IMR-90 (cell line): Measurements from ENCODE around the gene RPS6KA2. TPM values are rescaled to one million over a fixed set of nuclear protein-coding genes. Genes with fewer than 3 reads are reported as not detected.

Experiments
- ATAC-seq: fragments of 200-7000 bp; cut with Tn5 transposase; 2 replicates; pipeline ENCODE4 v1.9.1; 2020; ENCODE audit warnings: low read depth, mild to moderate bottlenecking, moderate library complexity
- BruUV-seq: library from RNA; stranded (reverse); fragments of 400-500 nt; replicated peaks from 2 replicates; lab custom pipeline; 2021; lab: Mats Ljungman, UMichigan
- CTCF ChIA-PET: fragments of 300-600 bp; formaldehyde crosslinking; extraction: SDS; loops from one replicate; lab custom pipeline; 2021; ENCODE audit warnings: antibody characterized with exemption; lab: Yijun Ruan, JAX
- POLR2A ChIA-PET: fragments of 300-600 bp; sonication (Branson Sonifier 250); formaldehyde crosslinking; loops from one replicate; lab custom pipeline; 2022; ENCODE audit warnings: antibody characterized with exemption; ENCODE audit not compliant: unreplicated experiment; lab: Charles Lee
- DNase-seq: peaks from one replicate; pipeline ENCODE4 v3.0.0; 2013
- H2AFZ ChIP-seq: replicated peaks from 2 replicates; pipeline ENCODE3; 2013; ENCODE audit warnings: low read length, mild to moderate bottlenecking; ENCODE audit not compliant: poor library complexity
- H2AK5ac ChIP-seq: 2 replicates; pipeline ENCODE4 v1.6.1; 2013; ENCODE audit warnings: low read depth, low read length, inconsistent platforms
- H2AK9ac ChIP-seq: replicated peaks from 2 replicates; pipeline ENCODE3; 2013; ENCODE audit warnings: mild to moderate bottlenecking, low read depth, low read length, moderate library complexity; ENCODE audit not compliant: poor library complexity
- H2BK120ac ChIP-seq: 2 replicates; pipeline ENCODE4 v1.6.1; 2013; ENCODE audit warnings: low read depth, low read length, inconsistent platforms
- H2BK15ac ChIP-seq: 3 replicates; pipeline ENCODE4 v1.6.1; 2013; ENCODE audit warnings: low read depth, low read length, inconsistent platforms
- H2BK20ac ChIP-seq: 2 replicates; pipeline ENCODE4 v1.6.1; 2013; ENCODE audit warnings: low read depth, mild to moderate bottlenecking, inconsistent platforms, low read length, moderate library complexity
- H2BK5ac ChIP-seq: 2 replicates; pipeline ENCODE4 v1.6.1; 2013; ENCODE audit warnings: mild to moderate bottlenecking, low read depth, low read length, inconsistent platforms; ENCODE audit not compliant: poor library complexity, severe bottlenecking
- H3K14ac ChIP-seq: replicated peaks from 2 replicates; pipeline ENCODE4 v1.6.1; 2013; ENCODE audit warnings: low read depth, low read length, inconsistent platforms
- H3K18ac ChIP-seq: 2 replicates; pipeline ENCODE4 v1.6.1; 2013; ENCODE audit warnings: low read depth, low read length, control low read depth
- H3K23ac ChIP-seq: 2 replicates; pipeline ENCODE4 v1.6.1; 2013; ENCODE audit warnings: low read depth, low read length, inconsistent platforms
- H3K27ac ChIP-seq: 2 replicates; pipeline ENCODE4 v1.5.1; 2013; ENCODE audit warnings: mild to moderate bottlenecking, control low read depth, low read length; ENCODE audit not compliant: insufficient read depth
- H3K27me3 ChIP-seq: 2 replicates; pipeline ENCODE4 v1.6.1; 2013; ENCODE audit warnings: low read length; ENCODE audit not compliant: control insufficient read depth, insufficient read depth
- H3K36me3 ChIP-seq: 2 replicates; pipeline ENCODE4 v1.6.1; 2013; ENCODE audit warnings: low read length, mixed read lengths; ENCODE audit not compliant: control insufficient read depth, insufficient read depth
- H3K4ac ChIP-seq: 2 replicates; pipeline ENCODE4 v1.6.1; 2013; ENCODE audit warnings: low read depth, low read length, inconsistent platforms
- H3K4me1 ChIP-seq: 2 replicates; pipeline ENCODE4 v1.6.1; 2013; ENCODE audit warnings: low read length, mixed read lengths; ENCODE audit not compliant: control insufficient read depth, insufficient read depth
- H3K4me2 ChIP-seq: 2 replicates; pipeline ENCODE4 v1.6.1; 2013; ENCODE audit warnings: low read depth, mild to moderate bottlenecking, control low read depth, low read length, moderate library complexity
- H3K4me3 ChIP-seq: 2 replicates; pipeline ENCODE4 v1.5.1; 2013; ENCODE audit warnings: low read depth, mild to moderate bottlenecking, control low read depth, low read length, moderate library complexity; ENCODE audit not compliant: insufficient read depth
- H3K56ac ChIP-seq: 2 replicates; pipeline ENCODE4 v1.6.1; 2013; ENCODE audit warnings: low read length, inconsistent platforms; ENCODE audit not compliant: insufficient read depth; ENCODE audit errors: extremely low read depth
- H3K79me1 ChIP-seq, 2 experiments: 2 replicates each; pipeline ENCODE4 v1.6.1; 2013; ENCODE audit warnings: low read length in 2 of 2, inconsistent platforms in 1 of 2, low read depth in 1 of 2
- H3K9ac ChIP-seq: 2 replicates; pipeline ENCODE4 v1.6.1; 2013; ENCODE audit warnings: low read depth, low read length, control low read depth
- H3K9me1 ChIP-seq: 2 replicates; pipeline ENCODE4 v1.6.1; 2013; ENCODE audit warnings: low read length, inconsistent platforms; ENCODE audit not compliant: insufficient read depth
- H3K9me3 ChIP-seq: 2 replicates; pipeline ENCODE4 v1.6.1; 2013; ENCODE audit warnings: low read length; ENCODE audit not compliant: control insufficient read depth, insufficient read depth
- H4K20me1 ChIP-seq: 2 replicates; pipeline ENCODE4 v1.6.1; 2013; ENCODE audit warnings: low read length, inconsistent platforms; ENCODE audit not compliant: insufficient read depth
- H4K5ac ChIP-seq: 2 replicates; pipeline ENCODE4 v1.6.1; 2013; ENCODE audit warnings: mild to moderate bottlenecking, low read depth, low read length, control low read depth
- H4K8ac ChIP-seq, 2 experiments: 2 replicates each; pipeline ENCODE4 v1.6.1; 2013; ENCODE audit warnings: low read depth in 2 of 2, low read length in 2 of 2, control low read depth in 1 of 2, inconsistent platforms in 1 of 2
- H4K91ac ChIP-seq: 2 replicates; pipeline ENCODE4 v1.6.1; 2013; ENCODE audit warnings: low read depth, low read length, inconsistent platforms; ENCODE audit not compliant: insufficient read depth
- BHLHE40 ChIP-seq: fragments of 150-350 bp; IDR thresholded peaks from 2 replicates; pipeline ENCODE4 v1.6.1; 2016; ENCODE audit warnings: mild to moderate bottlenecking, low read depth, low read length
- FOS ChIP-seq: fragments of 150-350 bp; IDR thresholded peaks from 2 replicates; pipeline ENCODE4 v1.6.1; 2016; ENCODE audit warnings: low read depth, low read length
- MAFK ChIP-seq: IDR thresholded peaks from 2 replicates; pipeline ENCODE4 v1.6.1; 2012; ENCODE audit warnings: low read depth, low read length, improper control_type of control experiment
- MXI1 ChIP-seq: IDR thresholded peaks from 2 replicates; pipeline ENCODE4 v1.6.1; 2012; ENCODE audit warnings: low read depth, mild to moderate bottlenecking, low read length, moderate library complexity, borderline replicate concordance
- POLR2A ChIP-seq: IDR thresholded peaks from 2 replicates; pipeline ENCODE4 v1.6.1; 2012; ENCODE audit warnings: mild to moderate bottlenecking, low read depth, low read length
- RAD21 ChIP-seq: IDR thresholded peaks from 2 replicates; pipeline ENCODE4 v1.6.1; 2012; ENCODE audit warnings: low read length, improper control_type of control experiment
- RCOR1 ChIP-seq: IDR thresholded peaks from 2 replicates; pipeline ENCODE4 v1.6.1; 2012; ENCODE audit warnings: mild to moderate bottlenecking, low read length, improper control_type of control experiment; ENCODE audit not compliant: insufficient replicate concordance
- SMC3 ChIP-seq: fragments of 150-350 bp; IDR thresholded peaks from 2 replicates; pipeline ENCODE4 v1.6.1; 2016; ENCODE audit warnings: low read depth, mild to moderate bottlenecking, antibody characterized with exemption, low read length, moderate library complexity
- WGBS, 2 experiments: methylation state at CpG; one replicate each; pipeline versions ENCODE4 v1.1.5 to v1.1.7; 2013; ENCODE audit warnings: missing lambda C conversion rate in 2 of 2; ENCODE audit not compliant: insufficient read length in 1 of 2; ENCODE audit errors: extremely low coverage in 2 of 2; 5-methylcytosine and 5-hydroxymethylcytosine counted together
- dilution Hi-C: fragments of 300-500 bp; cut with HindIII; formaldehyde crosslinking; loops from one replicate; pipeline ENCODE4 v1.14.3; 2018; ENCODE audit warnings: low sequenced_read_pairs; ENCODE audit not compliant: unreplicated experiment
- in situ Hi-C: fragments of 300-500 bp; cut with MboI; formaldehyde crosslinking; loops from 3 replicates; pipeline ENCODE4 v1.14.3; 2019; ENCODE audit warnings: low sequenced_read_pairs, inconsistent platforms, mixed read lengths
- intact Hi-C: fragments of 100-400 bp; cut with micrococcal nuclease; formaldehyde crosslinking; loops from 2 replicates; pipeline ENCODE4 v1.10.0; 2022
- polyA plus RNA-seq, 3 experiments: library from polyadenylated mRNA; depleted of rRNA; stranded (reverse); fragments of >200 nt; gene quantifications; 2 replicates each; pipeline ENCODE4 v1.2.3, GENCODE V29; 2012; ENCODE audit warnings: low replicate concordance in 1 of 3
- total RNA-seq: library from RNA; depleted of rRNA; stranded (reverse); fragments of >200 nt; gene quantifications from 2 replicates; pipeline ENCODE4 v1.2.3, GENCODE V29; 2012
- TF ChIP-seq, protein P1 (sequence below): fragments of 150-350 bp; IDR thresholded peaks from 2 replicates; pipeline ENCODE4 v1.6.1; 2016; ENCODE audit warnings: low read depth, mild to moderate bottlenecking, low read length, moderate library complexity, borderline replicate concordance

The RPS6KA2 gene
- total and polyA plus RNA-seq, 2 of the 4 experiments (the other 2 are of a cell fraction): 26.9 to 31.3 TPM

DNA sequence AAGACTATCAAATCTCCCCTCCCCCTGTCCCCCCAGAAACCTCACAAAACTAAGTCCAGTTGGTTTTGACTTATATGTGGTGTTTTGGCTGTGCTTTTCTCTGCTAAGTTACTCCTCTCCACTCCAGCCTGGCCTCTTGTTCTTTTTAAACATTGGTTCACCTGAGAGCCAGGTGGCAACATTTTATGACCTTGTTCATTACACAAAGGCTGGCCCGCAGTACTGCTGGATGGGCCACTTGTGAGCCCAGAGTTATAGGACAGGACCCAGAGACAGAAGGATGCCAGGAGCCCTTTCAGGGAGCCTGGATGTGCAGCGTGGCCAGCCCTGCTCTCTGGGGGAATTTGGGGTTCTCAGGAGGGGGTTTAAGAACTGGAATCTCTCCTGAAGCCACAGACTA lies 130.6 kb downstream of the RPS6KA2 start:
- H3K4ac ChIP-seq: no peak overlapping the region
- no peak overlapping the region for H4K91ac ChIP-seq
- no peak overlapping the region for H3K18ac ChIP-seq
- no peak overlapping the region for H3K14ac ChIP-seq
- no peak overlapping the region for H3K27ac ChIP-seq
- BruUV-seq: no TSS peak
- dilution Hi-C loops: no loop called here
- no peak overlapping the region for H3K56ac ChIP-seq
- no peaks in the 10 kb centered on the region; the same call in 1 of the 2 replicates for H4K20me1 ChIP-seq
- CTCF ChIA-PET: no interaction called here
- in situ Hi-C loops: no loop called here
- TF ChIP-seq, protein P1, sequence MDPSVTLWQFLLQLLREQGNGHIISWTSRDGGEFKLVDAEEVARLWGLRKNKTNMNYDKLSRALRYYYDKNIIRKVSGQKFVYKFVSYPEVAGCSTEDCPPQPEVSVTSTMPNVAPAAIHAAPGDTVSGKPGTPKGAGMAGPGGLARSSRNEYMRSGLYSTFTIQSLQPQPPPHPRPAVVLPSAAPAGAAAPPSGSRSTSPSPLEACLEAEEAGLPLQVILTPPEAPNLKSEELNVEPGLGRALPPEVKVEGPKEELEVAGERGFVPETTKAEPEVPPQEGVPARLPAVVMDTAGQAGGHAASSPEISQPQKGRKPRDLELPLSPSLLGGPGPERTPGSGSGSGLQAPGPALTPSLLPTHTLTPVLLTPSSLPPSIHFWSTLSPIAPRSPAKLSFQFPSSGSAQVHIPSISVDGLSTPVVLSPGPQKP: no peak
- TF ChIP-seq POLR2A (no peak), MXI1 (no peak), RCOR1 (no peak), RAD21 (no peak), MAFK (no peak), SMC3 (no peak), BHLHE40 (no peak), FOS (no peak)
- H2BK20ac ChIP-seq: no peak overlapping the region
- no peak overlapping the region for H4K5ac ChIP-seq
- H3K9me3 ChIP-seq: no peaks in the 10 kb centered on the region
- no peak overlapping the region for H2BK5ac ChIP-seq
- H3K27me3 ChIP-seq: no peaks in the 10 kb centered on the region
- WGBS, 2 experiments: no CpG with 5 or more reads among the region's 2 CpGs
- no peaks in the 10 kb centered on the region for H3K4me1 ChIP-seq
- H4K8ac ChIP-seq: no peak overlapping the region
- DNase-seq (no peak), ATAC-seq (no peak)
- intact Hi-C loops: no loop called here
- no peak overlapping the region for H2AK5ac ChIP-seq
- H2AK9ac ChIP-seq: no peak overlapping the region
- no peak overlapping the region for H3K4me3 ChIP-seq
- H3K9me1 ChIP-seq: no peaks in the 10 kb centered on the region; the same call in 1 of the 2 replicates
- POLR2A ChIA-PET: no interaction called here
- no peak overlapping the region for H3K9ac ChIP-seq
- H3K36me3 ChIP-seq: peaks cover 76% of the 10 kb centered on the region
- no peaks in the 10 kb centered on the region for H3K79me1 ChIP-seq
- no peak overlapping the region for H3K23ac ChIP-seq
- H3K4me2 ChIP-seq: no peak overlapping the region
- H2AFZ ChIP-seq: no peak overlapping the region
- no peak overlapping the region for H2BK15ac ChIP-seq
- no peak overlapping the region for H2BK120ac ChIP-seq
